ENCODE data around the gene NMUR1.
"Not testable (repeated sequence)": the region's sequence is repeated elsewhere in the genome, so short reads cannot be mapped to it uniquely, and the experiment has no call there.

The NMUR1 gene

GRCh38 chr2:231557571-231558217 lies 27.4 kb upstream of the NMUR1 start:
- TF ChIP-seq CTCF (conservative IDR thresholded peaks at IDR 0.05), result peak; percentile 64
- H3K27ac ChIP-seq, result no peak overlapping the region

DNA sequence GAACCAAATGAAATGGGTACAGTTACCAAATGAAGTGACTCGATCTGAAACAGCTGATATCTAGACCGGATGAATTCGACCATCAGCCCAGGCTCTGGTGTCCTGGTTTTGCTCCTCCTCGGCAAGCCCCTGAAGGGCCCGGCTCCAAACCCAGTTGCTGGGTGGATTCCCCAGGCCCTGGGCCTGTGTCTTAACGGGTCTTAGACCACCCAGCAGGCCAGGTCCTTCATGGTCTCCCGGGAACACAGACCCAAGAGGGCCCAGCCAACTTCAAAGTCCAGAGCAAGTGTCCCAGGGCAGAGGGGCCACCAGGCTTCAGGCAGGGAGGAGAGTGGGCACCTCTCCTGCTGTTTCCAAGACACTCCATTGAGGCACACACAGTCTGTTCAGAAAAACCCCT lies 26.7 kb upstream of the NMUR1 start:
- TF ChIP-seq CTCF (conservative IDR thresholded peaks at IDR 0.05), result no peak

DNA sequence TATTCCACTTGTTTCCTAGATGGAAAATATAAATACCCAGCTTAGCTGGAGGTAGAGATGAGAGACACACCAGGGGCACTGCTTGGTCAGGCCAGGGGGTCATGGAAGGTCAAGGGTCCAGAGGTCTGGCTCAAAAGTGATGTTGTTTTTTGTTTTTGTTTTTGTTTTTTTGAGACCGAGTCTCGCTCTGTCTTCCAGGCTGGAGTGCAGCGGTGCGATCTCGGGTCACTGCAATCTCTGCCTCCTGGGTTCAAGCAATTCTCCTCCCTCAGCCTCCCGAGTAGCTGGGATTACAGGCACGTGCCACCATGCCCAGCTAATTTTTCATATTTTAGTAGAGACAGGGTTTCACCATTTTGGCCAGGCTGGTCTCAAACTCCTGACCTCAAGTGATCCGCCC lies 26.3 kb upstream of the NMUR1 start:
- H3K27ac ChIP-seq, result not testable (repeated sequence)

More for the DNA sequence above, 26.7 kb upstream of the NMUR1 start:
- no peak overlapping the region for H3K27ac ChIP-seq

GRCh38 chr2:231554748-231555545 lies 24.7 kb upstream of the NMUR1 start:
- TF ChIP-seq CTCF (conservative IDR thresholded peaks at IDR 0.05), result no peak
- H3K27ac ChIP-seq, result no peak overlapping the region

GRCh38 chr2:231554327-231554726 lies 24.1 kb upstream of the NMUR1 start:
- H3K27ac ChIP-seq, result no peak overlapping the region
- no peak for TF ChIP-seq CTCF (conservative IDR thresholded peaks at IDR 0.05)

GRCh38 chr2:231552752-231553151 lies 22.5 kb upstream of the NMUR1 start:
- no peak overlapping the region for H3K27ac ChIP-seq
- no peak for TF ChIP-seq CTCF (conservative IDR thresholded peaks at IDR 0.05)

DNA sequence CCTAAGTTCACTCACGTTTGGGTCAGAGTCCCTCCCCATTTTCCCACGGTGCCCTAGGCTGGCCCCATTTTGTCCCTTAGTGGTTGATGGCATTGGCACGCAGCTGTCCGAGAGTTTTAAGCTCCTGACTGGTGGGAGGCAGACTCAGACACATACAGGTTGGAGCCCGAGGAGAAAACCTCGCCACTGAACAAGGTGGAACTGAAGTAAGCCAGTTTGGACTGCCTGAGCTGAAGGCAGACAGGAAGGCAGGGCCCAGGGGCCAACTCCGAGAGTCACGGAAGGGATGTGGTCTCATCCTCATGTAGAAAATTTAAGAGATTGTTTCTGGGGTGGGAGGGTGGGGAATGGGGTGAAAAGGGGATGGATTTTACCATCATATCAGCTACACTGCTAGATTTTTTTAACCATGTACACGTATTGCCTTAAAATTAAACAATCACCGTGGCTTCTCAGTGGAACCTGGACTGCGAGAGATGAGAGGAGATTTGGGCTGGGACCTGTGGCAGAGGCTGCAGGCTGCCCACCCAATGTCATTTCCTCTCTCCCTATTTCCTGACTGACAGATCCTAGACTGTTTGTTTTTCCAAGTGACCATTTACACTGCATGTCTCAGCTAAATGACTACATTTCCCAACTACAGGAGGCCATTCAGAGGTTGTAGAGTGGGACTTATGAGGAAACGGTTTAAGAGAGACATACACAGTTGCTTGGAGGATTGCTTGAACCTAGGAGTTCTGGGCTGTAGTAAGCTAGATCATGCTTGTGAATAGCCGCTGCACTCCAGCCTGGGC lies 19.4 kb upstream of the NMUR1 start:
- no peak overlapping the region for H3K27ac ChIP-seq
- no peak for TF ChIP-seq CTCF (conservative IDR thresholded peaks at IDR 0.05)

Data from VCaP (cell line).